KMS-11 (cell line): ENCODE results near the gene TBC1D22B.
"Not testable (repeated sequence)": the region's sequence is repeated elsewhere in the genome, so short reads cannot be mapped to it uniquely, and the experiment has no call there.

Experiments
- H2AFZ ChIP-seq: fragments of 200-600 bp; sonication (generic); 2 replicates; pipeline ENCODE4 v1.6.1; 2016; ENCODE audit warnings: antibody characterized with exemption, mixed run types, low read depth
- H3K27ac ChIP-seq: fragments of 200-600 bp; sonication (generic); 2 replicates; pipeline ENCODE4 v1.6.1; 2016; ENCODE audit warnings: mild to moderate bottlenecking, mixed run types
- H3K27me3 ChIP-seq: fragments of 200-600 bp; sonication (generic); 2 replicates; pipeline ENCODE4 v1.6.1; 2017; ENCODE audit warnings: mild to moderate bottlenecking, low read depth, mixed run types, moderate library complexity; ENCODE audit not compliant: insufficient read depth
- H3K36me3 ChIP-seq: fragments of 200-600 bp; sonication (generic); 2 replicates; pipeline ENCODE4 v1.6.1; 2017; ENCODE audit warnings: mild to moderate bottlenecking, mixed run types; ENCODE audit not compliant: insufficient read depth
- H3K4me1 ChIP-seq: fragments of 200-600 bp; sonication (generic); 2 replicates; pipeline ENCODE4 v1.6.1; 2016; ENCODE audit warnings: mild to moderate bottlenecking, low read depth, mixed run types; ENCODE audit not compliant: poor library complexity, severe bottlenecking
- H3K4me2 ChIP-seq: fragments of 200-600 bp; sonication (generic); 2 replicates; pipeline ENCODE4 v1.7.0; 2016; ENCODE audit warnings: mild to moderate bottlenecking, mixed run types
- H3K4me3 ChIP-seq: fragments of 200-600 bp; sonication (generic); IDR thresholded peaks from 2 replicates; pipeline ENCODE4 v1.6.1; 2017; ENCODE audit warnings: low read depth, low read length, mixed read lengths; ENCODE audit not compliant: insufficient read depth
- H3K79me2 ChIP-seq: fragments of 200-600 bp; sonication (generic); 2 replicates; pipeline ENCODE4 v1.6.1; 2016; ENCODE audit warnings: low read depth, mixed run types; ENCODE audit not compliant: insufficient read depth
- H3K9ac ChIP-seq: fragments of 200-600 bp; sonication (generic); 2 replicates; pipeline ENCODE4 v1.6.1; 2016; ENCODE audit warnings: mild to moderate bottlenecking, mixed run types
- H4K20me1 ChIP-seq: fragments of 200-600 bp; sonication (generic); 2 replicates; pipeline ENCODE4 v1.6.1; 2016; ENCODE audit warnings: mild to moderate bottlenecking, mixed run types; ENCODE audit not compliant: insufficient read depth
- CTCF ChIP-seq: fragments of 200-600 bp; sonication (generic); conservative IDR thresholded peaks from 2 replicates; pipeline ENCODE4 v1.6.1; 2017; ENCODE audit warnings: low read depth, mild to moderate bottlenecking, antibody characterized with exemption, low read length, moderate library complexity, mixed read lengths

Gene TBC1D22B

DNA sequence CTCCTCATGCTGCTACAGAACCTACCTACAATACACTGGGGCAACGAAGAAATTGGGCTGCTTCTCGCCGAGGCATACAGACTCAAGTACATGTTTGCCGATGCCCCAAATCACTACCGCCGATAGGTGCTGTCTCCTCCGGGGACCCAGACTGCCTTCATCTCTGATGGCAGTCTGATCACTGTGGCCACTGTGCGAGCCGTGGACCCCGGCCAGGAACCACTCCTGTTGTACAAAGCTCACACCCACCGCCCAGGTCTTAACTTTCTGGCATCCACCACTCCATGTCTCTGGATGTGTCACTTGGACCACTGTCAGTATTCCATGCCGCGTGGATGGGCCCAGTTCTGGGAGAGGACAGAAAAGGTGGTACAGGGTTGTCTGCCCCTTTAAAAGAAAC is 73.5 kb downstream of the TBC1D22B start:
- H3K79me2 ChIP-seq, result no peaks in the 10 kb centered on the region
- no peaks in the 10 kb centered on the region for H4K20me1 ChIP-seq
- H3K4me2 ChIP-seq, result no peak overlapping the region
- H2AFZ ChIP-seq, result no peak overlapping the region
- TF ChIP-seq CTCF, result no peak
- H3K27ac ChIP-seq, result no peak overlapping the region
- H3K27me3 ChIP-seq, result no peaks in the 10 kb centered on the region
- H3K36me3 ChIP-seq, result no peaks in the 10 kb centered on the region
- no peaks in the 10 kb centered on the region for H3K4me1 ChIP-seq
- H3K4me3 ChIP-seq, result no peak overlapping the region
- H3K9ac ChIP-seq, result no peak overlapping the region

GRCh38 chr6:37332894-37333293 is 75.3 kb downstream of the TBC1D22B start:
- Histone ChIP-seq H3K4me2 (no peak overlapping the region), H3K4me3 (no peak overlapping the region), H3K9ac (no peak overlapping the region), H3K27ac (no peak overlapping the region), H3K79me2 (no peaks in the 10 kb centered on the region), H3K36me3 (no peaks in the 10 kb centered on the region), H2AFZ (no peak overlapping the region), H3K27me3 (no peaks in the 10 kb centered on the region), H4K20me1 (no peaks in the 10 kb centered on the region), H3K4me1 (no peaks in the 10 kb centered on the region)
- no peak for TF ChIP-seq CTCF

- H4K20me1 ChIP-seq, result no peaks in the 10 kb centered on the region
- H3K4me3 ChIP-seq, result no peak overlapping the region
- no peaks in the 10 kb centered on the region for H3K79me2 ChIP-seq
- no peak overlapping the region for H3K4me2 ChIP-seq
- no peaks in the 10 kb centered on the region for H3K27me3 ChIP-seq
- H3K27ac ChIP-seq, result no peak overlapping the region
- no peak for TF ChIP-seq CTCF
- no peak overlapping the region for H2AFZ ChIP-seq
- H3K9ac ChIP-seq, result no peak overlapping the region
- no peaks in the 10 kb centered on the region for H3K4me1 ChIP-seq
- no peaks in the 10 kb centered on the region for H3K36me3 ChIP-seq
Measured at GRCh38 chr6:37334047-37334446, 76.5 kb downstream of the TBC1D22B start.

GRCh38 chr6:37338317-37338716 is 80.7 kb downstream of the TBC1D22B start:
- H3K4me2 ChIP-seq, H2AFZ ChIP-seq, H3K27me3 ChIP-seq: not testable (repeated sequence)

DNA sequence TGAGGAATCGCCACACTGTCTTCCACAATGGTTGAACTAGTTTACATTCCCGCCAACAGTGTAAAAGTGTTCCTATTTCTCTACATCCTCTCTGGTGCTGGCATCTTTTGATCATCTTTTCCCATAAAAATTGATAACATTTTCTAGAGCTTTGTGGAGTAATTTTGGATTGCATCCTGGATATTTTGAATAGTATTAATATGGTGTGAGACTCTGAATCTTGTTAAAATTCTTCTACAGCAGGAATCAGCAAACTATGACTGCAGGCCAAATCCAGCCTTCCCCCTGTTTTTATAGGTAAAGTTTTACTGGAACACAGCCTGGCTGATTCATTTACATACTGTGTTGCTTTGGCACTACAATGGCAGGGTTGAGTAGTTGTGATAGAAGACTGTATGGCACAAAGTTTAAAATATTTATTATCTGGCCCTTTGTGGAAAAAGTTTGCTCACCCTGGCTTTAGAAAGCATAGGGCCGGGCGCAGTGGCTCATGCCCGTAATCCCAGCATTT is 81.2 kb downstream of the TBC1D22B start:
- H3K4me3 ChIP-seq, result no peak overlapping the region
- no peak overlapping the region for H3K4me2 ChIP-seq
- no peak overlapping the region for H3K27ac ChIP-seq
- no peak overlapping the region for H3K9ac ChIP-seq
- H2AFZ ChIP-seq, result no peak overlapping the region
- TF ChIP-seq CTCF, result no peak
- H3K79me2 ChIP-seq, result no peaks in the 10 kb centered on the region
- no peaks in the 10 kb centered on the region for H3K4me1 ChIP-seq
- no peaks in the 10 kb centered on the region for H3K27me3 ChIP-seq
- H3K36me3 ChIP-seq, result no peaks in the 10 kb centered on the region
- no peaks in the 10 kb centered on the region for H4K20me1 ChIP-seq

More at GRCh38 chr6:37338317-37338716, 80.7 kb downstream of the TBC1D22B start:
- H3K36me3 ChIP-seq, H3K4me1 ChIP-seq, H4K20me1 ChIP-seq, H3K79me2 ChIP-seq, H3K9ac ChIP-seq, H3K4me3 ChIP-seq, H3K27ac ChIP-seq: not testable (repeated sequence)
